SK-N-SH (cell line): ENCODE data around the gene S100Z.

Source experiments
- CTCF ChIP-seq: fragments of 200-600 bp; sonication (generic); IDR thresholded peaks from 2 replicates; pipeline ENCODE4 v1.6.1; 2017; ENCODE audit warnings: antibody characterized with exemption, mild to moderate bottlenecking, moderate library complexity
- ELF1 ChIP-seq: IDR thresholded peaks from 2 replicates; pipeline ENCODE4 v1.4.0; 2012
- EP300 ChIP-seq, 2 experiments: IDR thresholded peaks; 2 replicates each; pipeline versions ENCODE4 v1.4.0 to v1.6.1; 2012; ENCODE audit warnings: borderline replicate concordance in 1 of 2, low read depth in 1 of 2, low read length in 1 of 2
- FOXJ3 ChIP-seq: sonication (generic); formaldehyde crosslinking; IDR thresholded peaks from 2 replicates; pipeline ENCODE4 v1.5.1; 2020; ENCODE audit warnings: mild to moderate bottlenecking, missing genetic modification reagents
- MXI1 ChIP-seq: IDR thresholded peaks from 2 replicates; pipeline ENCODE4 v1.6.1; 2012; ENCODE audit warnings: mild to moderate bottlenecking, low read depth, low read length, improper control_type of control experiment
- POLR2AphosphoS5 ChIP-seq: IDR thresholded peaks from 2 replicates; pipeline ENCODE4 v1.6.1; 2012; ENCODE audit warnings: low read depth, low read length
- RAD21 ChIP-seq: IDR thresholded peaks from 2 replicates; pipeline ENCODE4 v1.6.1; 2012; ENCODE audit warnings: mild to moderate bottlenecking, low read length
- RFX5 ChIP-seq: IDR thresholded peaks from 2 replicates; pipeline ENCODE4 v1.6.1; 2012; ENCODE audit warnings: mild to moderate bottlenecking, improper control_type of control experiment, low read length
- SMC3 ChIP-seq: IDR thresholded peaks from 2 replicates; pipeline ENCODE4 v1.6.1; 2012; ENCODE audit warnings: low read depth, low read length, improper control_type of control experiment
- USF1 ChIP-seq: IDR thresholded peaks from 2 replicates; pipeline ENCODE4 v1.4.0; 2012; ENCODE audit warnings: low read depth, borderline replicate concordance

- TF ChIP-seq POLR2AphosphoS5: no peak
- no peak for TF ChIP-seq CTCF
- TF ChIP-seq FOXJ3 (CRISPR knock-in tag): no peak
- no peak for TF ChIP-seq ELF1
- TF ChIP-seq RAD21: no peak
- TF ChIP-seq EP300 (IDR thresholded peaks at IDR 0.05; ENCODE audit: borderline replicate concordance in 1 of 2, low read depth in 1 of 2, low read length in 1 of 2): no peak
- TF ChIP-seq USF1: no peak
- TF ChIP-seq MXI1: no peak
- TF ChIP-seq RFX5: no peak
- no peak for TF ChIP-seq SMC3
Measured at GRCh38 chr5:76930083-76930482, 80.3 kb downstream of the S100Z start.
